Activated CD4-positive, alpha-beta T cell treated with anti-CD3 and anti-CD28 coated beads, Interleukin-2, Interleukin-4, amounts not matched to agents 100 ng/mL and 50 ng/mL, durations not matched to agents 16 hours and 8 hours (primary cell): ENCODE data around the gene FAM171A1.
"Not testable (repeated sequence)": the region's sequence is repeated elsewhere in the genome, so short reads cannot be mapped to it uniquely, and the experiment has no call there.

Experiments used
- DNase-seq: peaks from one replicate; pipeline ENCODE4 v3.0.0-alpha.2; 2020; ENCODE audit warnings: low spot score

The FAM171A1 gene

GRCh38 chr10:15316871-15317464, 54.1 kb downstream of the FAM171A1 start:
- no peak for DNase-seq

DNA sequence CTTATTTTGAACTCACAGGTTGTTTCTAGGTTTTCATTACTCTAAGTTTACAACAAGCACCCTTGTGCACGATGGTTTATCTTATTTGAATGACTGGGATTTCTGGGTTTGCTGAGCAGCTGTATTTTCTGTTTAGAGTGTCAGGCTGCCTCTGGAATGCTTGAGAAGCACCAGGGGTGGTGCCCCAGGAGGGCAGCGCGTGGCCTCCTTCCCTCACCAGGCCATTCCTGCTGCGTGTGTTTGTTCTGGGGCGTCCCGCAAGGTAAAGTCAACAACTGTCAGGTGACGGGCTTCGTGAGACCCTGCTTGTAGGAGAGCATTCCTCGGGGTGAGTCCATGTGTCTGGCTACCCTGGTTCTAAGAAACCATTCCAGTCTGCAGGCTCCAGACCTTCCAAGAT, 54.9 kb downstream of the FAM171A1 start:
- DNase-seq, result no peak

GRCh38 chr10:15315286-15315685, 55.8 kb downstream of the FAM171A1 start:
- DNase-seq, result no peak

- no peak for DNase-seq
Measured at GRCh38 chr10:15314482-15315045, 56.5 kb downstream of the FAM171A1 start.

DNA sequence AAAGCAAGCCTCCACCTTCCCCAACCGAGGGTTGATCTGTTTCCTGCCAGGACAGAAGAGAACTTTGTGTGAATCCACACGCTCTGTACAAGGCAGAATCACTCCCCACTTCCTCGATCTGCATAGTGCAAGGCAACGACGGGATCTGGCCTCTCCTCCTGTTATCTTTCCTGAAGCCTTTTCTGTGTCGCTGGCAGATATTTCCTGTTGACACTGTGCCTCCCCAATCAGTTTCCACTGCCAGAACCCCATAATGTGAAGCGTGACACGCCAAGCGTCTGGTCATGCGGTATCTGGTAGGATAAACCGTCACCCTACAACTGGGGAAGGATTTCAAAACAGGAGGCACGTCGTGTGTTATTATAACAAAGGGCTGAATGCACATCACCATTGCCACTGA, 57.2 kb downstream of the FAM171A1 start:
- DNase-seq, result no peak

GRCh38 chr10:15313047-15313446, 58.0 kb downstream of the FAM171A1 start:
- DNase-seq, result no peak

GRCh38 chr10:15311569-15312280, 59.4 kb downstream of the FAM171A1 start:
- no peak for DNase-seq

GRCh38 chr10:15310776-15311568, 60.1 kb downstream of the FAM171A1 start:
- no peak for DNase-seq

DNA sequence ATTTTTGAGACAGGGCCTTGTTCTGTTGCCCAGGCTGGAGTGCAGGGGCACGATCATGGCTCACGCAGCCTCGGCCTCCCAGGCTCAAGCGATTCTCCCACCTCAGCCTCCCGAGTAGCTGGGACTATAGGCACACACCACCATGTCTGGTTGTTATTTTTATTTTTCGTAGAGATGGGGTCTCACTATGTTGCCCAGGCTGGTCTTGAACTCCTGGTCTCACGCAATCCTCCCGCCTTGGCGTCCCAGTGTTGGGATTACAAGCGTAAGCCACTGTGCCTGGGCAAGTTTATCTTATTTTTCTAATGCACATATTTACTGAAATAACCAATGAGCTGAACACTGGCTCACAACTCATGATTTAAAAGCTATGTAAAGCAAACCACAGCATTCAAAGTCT, 61.9 kb downstream of the FAM171A1 start:
- no peak for DNase-seq

DNA sequence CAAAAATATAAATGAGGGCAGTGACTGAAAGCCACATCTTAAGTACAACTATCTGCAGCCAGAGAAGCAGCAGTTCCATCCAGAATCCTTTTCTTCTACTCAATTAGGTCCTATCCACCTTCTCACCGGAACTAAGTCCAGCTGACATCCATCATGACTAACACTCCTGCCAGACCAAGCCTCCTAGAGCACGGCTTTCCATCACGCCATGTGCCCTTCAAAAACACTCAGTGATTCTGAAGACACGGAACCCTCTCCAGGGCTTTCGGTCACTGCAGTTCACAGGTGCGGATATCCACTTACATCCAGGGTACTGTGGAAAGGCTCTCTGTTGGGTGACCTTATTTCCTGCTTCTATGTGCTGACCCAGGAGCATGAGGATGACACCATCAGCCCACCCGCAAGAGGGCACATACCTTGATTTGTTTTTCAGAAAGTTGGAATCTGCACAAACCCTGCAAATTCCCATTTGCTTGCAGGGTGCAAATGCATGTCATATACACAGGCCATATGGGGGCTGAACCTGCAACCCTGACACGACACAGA, 64.3 kb downstream of the FAM171A1 start:
- DNase-seq, result no peak

DNA sequence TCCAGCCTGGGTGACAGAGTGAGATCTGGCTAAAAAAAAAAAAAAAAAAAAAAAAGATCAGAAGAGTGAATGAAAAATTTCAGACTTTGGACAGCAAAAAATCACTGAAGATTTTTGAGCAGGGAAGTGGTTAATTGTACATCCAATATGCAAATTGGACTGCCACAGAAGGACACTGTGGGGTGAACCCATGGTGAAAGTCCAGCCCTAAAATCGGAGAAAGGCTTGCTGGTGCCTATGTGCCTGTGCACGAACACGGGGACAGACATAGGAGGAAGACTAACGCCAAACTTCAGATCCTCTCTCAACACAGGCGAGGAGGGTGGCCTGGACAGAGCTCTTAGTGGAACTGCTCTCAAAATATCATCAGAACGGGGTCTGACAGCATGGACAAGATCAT, 65.5 kb downstream of the FAM171A1 start:
- DNase-seq, result no peak

GRCh38 chr10:15305161-15305560, 65.9 kb downstream of the FAM171A1 start:
- no peak for DNase-seq

DNA sequence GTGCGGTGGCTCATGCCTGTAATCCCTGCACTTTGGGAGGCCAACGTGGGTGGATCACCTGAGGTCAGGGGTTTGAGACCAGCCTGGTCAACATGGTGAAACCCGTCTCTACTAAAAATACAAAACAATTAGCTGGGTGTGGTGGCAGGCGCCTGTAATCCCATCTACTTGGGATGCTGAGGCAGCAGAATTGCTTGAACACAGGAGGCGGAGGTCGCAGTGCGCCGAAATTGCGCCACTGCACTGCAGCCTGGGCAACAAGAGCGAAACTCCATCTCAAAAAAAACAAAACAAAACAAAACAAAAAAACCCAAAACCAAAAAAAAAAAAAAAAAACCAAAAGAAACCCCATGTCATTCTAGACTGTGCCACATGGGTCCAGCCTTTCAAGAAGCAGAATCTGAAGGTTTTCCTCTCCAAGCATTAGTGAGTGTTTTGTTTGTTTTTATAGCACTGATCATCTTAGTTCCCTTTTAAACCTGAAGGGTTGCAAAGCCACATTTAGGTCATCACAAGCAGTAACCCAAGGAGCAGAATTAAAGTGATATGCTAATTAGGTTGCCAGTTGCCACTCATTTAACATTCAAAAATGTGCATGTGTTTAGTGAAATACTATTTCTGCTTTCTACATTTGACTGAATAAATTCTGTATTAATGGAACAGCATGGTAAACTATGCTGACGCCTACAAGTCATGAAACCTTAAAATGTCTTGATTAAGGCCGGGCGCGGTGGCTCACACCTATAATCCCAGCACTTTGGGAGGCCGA, 68.7 kb downstream of the FAM171A1 start:
- DNase-seq, result not testable (repeated sequence)

DNA sequence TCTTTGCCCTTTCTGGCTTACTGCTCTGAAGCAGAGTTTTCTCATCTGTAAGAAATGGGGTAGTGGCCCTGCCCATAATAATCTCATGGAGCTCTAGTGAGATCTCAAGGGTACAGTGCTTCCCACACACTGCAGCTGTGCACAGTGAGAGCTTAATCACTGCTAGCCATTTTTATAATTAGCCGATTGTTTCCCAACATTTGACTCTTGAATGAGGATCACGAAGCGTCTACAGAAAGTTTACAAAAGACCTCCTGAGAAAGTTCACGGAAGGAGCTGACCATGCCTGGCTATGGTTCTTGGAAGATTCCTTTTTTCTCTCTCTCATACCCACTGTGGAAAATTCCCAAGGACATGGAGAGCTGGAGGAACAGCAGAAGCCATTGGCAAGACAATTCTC, 70.4 kb downstream of the FAM171A1 start:
- DNase-seq, result no peak

GRCh38 chr10:15300145-15300544, 70.9 kb downstream of the FAM171A1 start:
- DNase-seq, result no peak

DNA sequence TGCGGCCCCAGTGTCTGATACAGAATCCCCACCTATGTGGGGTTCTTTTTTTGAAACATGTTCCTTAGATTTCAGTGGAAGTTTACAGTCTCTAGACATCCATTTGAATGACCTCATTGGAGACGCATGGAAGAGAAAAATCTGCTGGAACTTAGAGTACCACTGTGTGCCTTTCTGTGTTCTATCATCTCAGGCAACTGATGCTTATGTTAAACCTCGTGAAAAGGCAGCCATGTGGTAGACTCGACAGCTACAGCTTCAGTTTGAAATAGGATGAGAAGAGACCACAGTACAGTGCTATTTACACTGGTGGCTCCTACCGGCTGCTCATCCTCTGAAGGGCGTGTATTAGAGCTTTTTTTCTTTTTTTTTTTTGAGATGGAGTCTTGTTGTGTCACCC, 74.4 kb downstream of the FAM171A1 start:
- DNase-seq, result no peak

GRCh38 chr10:15295537-15296325, 75.4 kb downstream of the FAM171A1 start:
- no peak for DNase-seq

DNA sequence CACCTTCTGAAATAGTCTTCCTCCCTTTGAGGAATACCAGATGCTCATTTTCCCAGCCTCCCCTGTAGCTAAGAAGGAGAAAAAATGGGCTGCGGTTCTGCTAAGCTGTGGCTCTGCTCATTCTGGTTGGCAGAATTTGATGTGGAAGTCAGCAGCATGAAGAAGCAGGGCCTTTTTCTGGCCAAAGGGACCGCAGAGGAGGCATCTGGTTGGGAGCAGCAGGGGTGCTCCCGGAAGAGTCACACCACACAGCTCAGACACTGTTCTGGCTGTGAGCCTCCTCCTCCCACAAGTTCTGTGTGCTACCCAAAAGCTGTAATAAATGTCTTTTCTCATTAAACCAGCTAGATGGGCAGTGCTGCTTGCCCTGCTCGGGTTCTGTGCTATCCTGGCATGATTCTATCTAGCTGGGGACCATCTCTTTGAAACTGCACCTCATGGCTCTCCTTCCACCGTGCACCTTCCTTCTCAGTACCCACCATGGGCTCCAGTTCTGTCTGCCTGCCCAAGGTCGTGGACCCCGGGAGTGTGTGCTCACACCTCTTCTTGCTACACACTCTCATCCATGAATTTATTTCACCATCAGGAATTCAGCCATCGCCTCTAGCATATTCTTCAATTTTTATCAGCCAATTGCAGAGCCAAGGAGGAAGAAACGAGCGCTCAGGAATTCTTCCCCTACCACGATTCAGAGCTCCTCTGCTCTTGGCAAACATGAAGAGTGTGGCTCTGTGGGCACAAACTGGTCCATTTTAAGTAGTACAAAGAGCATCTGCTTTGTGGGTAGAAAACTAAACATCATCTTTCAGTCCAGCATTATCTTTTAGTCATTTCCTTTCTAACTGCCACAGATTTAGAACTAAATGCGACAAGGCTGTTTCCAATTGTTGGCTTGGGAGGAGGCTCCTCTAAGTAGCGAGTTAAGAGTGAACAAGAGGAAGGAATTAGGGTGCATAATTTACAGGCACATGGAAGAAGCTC, 76.9 kb downstream of the FAM171A1 start:
- DNase-seq, result no peak

- DNase-seq, result no peak
Measured at GRCh38 chr10:15290671-15291070, 80.4 kb downstream of the FAM171A1 start.

- no peak for DNase-seq
Measured at GRCh38 chr10:15290150-15290549, 80.9 kb downstream of the FAM171A1 start.
